Activated CD8-positive, alpha-beta memory T cell treated with anti-CD3 and anti-CD28 coated beads, Interleukin-2, amount 50 U/mL, for 24 hours (primary cell): Measurements from ENCODE around the gene THTPA.

Experiments used
- DNase-seq: peaks from one replicate; pipeline ENCODE4 v3.0.0-alpha.2; 2020; ENCODE audit errors: extremely low read depth

Gene THTPA

DNA sequence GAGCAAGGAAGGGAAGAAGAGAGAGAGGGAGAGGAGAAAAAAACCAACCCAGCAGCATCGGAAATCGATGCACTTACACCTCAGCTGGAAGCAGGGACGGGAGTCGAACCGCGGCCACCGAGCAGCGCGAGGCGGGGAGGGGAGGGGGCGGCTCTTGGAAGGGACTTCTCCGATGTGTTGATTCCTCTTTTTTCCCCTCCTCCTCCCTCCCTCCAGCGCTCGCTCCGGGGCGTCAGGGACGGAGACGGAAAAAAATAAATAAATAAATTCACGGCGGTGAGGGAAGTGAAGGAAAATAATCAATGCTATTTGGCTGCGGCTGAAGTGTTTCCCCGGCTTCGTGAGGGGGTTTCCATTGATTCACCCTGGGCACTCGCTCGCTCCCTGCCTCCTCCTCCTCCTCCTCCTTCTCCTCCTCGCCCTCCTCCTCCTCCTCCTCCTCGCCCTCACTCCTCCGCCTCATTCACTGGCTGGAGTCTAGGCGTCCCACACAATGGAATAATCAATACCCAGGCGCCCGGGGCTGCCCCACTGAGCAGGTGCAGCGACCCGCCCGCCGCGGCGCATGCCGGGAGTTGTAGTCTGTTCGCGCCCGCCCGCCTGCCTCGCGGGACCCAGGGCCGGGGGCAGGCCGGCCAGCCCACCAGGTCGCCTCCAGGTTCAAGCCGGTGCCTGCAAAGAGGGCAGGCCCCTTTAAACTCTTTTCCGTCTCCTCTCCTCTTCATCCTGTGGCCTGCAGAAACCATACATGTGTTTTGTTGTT, 4.6 kb upstream of the THTPA start, which contains the start of gene ZFHX2:
TSS of gene ZFHX2 (minus strand) at position 500 of the 763 bp plus-strand sequence. CDS start 16,440 bp downstream, outside the sequence.
- peak; percentile 49 for DNase-seq

- DNase-seq: no peak
Measured at GRCh38 chr14:23555533-23555881, 564 bp upstream of the THTPA start.

- no peak for DNase-seq
Measured at GRCh38 chr14:23556700-23557440, 799 bp downstream of the THTPA start.

GRCh38 chr14:23557521-23557920, 1.4 kb downstream of the THTPA start:
- no peak for DNase-seq

DNA sequence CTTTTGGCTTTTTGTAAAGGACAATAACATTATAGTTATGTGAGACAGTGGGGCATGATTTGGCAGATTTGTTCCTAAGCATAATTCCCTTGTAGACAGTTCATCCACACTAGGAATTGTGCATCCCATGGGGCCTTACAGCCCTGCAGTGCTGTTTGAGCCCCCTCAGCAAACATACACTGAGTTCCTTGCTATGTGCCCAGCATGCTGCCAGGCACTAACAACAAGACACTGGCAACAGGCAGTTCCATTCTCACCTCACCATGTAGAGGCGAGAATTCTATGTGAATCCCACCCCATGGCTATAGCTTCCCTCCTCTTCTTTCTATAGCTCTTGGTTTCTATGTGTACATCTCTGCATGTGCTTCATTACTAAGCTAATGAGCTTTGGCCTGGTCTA, 1.9 kb downstream of the THTPA start:
- DNase-seq: no peak

- no peak for DNase-seq
Measured at GRCh38 chr14:23558346-23559009, 2.4 kb downstream of the THTPA start.

DNA sequence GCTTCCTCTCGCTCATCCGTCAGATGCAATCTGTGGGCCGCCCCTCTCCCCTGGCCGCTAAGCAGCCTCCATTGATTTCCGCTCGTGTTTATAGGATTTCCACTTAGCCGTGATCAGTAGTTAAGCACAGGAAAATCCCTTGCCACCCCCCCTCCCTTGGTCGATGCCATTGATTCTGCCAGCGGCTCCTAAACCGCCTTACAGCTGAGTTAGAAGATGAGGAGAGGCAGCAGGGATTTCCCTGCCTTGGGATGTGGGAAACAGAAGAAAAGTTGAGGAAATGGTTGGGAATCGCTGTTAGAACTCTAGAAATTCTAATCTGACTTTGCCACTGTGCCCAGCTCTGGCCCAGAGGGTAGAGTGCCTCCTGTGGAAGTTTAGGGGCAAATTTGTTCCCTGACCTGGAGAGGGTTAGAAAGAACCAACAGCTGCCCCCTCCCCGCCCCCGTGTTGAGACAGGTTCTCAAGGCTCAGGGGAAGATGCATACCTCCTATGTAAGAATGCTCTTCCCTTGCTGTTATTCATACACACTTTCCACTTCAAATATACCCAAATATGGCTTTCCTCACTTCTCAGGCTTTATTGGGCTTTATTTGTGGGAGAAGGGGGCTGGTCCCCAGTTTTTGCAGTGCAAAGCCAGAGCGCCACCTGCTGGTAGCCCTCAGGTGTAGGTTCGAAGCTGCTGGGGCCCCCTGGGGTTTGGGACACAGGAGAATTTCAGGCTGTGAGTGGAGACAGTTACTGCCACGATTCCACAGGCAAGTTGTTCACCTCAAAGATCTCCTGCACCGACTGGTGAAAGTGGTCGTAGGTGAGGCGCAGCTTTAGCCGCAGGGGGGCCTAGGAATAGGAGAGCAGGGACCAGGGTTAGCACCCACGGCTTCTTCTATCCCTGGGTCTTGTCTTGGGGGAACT, 3.2 kb downstream of the THTPA start:
- DNase-seq: no peak

DNA sequence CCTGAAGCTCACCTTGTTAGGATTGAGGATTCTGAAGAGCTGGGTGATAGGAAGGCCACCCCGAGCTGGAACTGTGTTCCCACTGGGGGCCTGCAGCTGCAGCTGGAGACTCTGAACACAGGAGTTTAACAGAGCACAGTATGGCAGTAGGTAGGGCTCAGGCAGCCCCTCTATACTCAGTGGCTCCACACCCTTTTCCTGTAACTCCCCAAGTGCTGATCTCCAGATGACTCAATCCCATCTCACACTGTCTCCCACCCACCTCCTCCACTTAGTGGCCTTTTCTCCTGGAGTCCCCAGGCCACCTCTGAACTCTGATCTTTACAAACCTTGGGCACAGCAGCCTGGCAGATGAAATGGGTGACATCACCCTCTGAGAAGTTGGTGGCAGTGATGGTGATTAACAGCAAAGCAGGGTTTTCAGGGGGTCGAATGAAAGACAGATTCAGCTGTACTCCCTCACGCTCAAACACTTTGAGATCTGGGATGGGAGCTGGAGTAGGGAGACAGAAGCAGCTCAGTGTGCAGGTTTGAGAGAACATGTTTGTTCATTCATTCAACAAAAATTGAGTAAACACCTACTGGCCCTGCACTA, 4.0 kb downstream of the THTPA start:
- DNase-seq: no peak

DNA sequence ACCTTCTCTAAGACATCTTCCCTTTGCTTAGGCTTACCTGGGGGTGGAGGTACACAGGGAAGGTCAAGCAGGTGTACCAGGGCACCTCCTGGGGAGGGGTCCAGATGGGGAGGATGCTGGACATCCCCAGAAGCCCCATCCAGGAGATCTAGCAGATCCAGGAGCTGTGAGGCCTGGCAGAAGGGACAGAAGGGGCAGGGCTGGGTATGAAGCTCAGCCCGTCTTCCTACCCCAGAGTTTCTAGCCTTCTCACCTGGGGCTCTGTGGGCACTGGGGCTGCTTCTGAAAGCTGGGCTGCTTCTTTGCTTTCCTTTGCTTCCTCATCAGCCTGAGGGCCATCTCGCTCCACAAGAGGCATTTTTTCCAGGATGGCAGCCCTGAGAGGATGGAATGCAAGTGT, 5.2 kb downstream of the THTPA start:
- DNase-seq: no peak

GRCh38 chr14:23561873-23562821, 6.1 kb downstream of the THTPA start:
- no peak for DNase-seq

- DNase-seq: no peak
Measured at GRCh38 chr14:23562822-23563472, 6.9 kb downstream of the THTPA start.

- no peak for DNase-seq
Measured at GRCh38 chr14:23563473-23564180, 7.6 kb downstream of the THTPA start.

GRCh38 chr14:23564181-23564812, 8.2 kb downstream of the THTPA start:
- no peak for DNase-seq

GRCh38 chr14:23564876-23565275, 8.8 kb downstream of the THTPA start:
- DNase-seq: no peak

- no peak for DNase-seq
Measured at GRCh38 chr14:23565626-23566025, 9.6 kb downstream of the THTPA start.

GRCh38 chr14:23566112-23566777, 10.2 kb downstream of the THTPA start:
- DNase-seq: no peak

- no peak for DNase-seq
Measured at GRCh38 chr14:23566778-23567185, 10.7 kb downstream of the THTPA start.
